HG02938 (cell line): ENCODE data around the gene TPCN2.

ENCODE experiments used
- ATAC-seq: cut with Tn5 transposase; IDR thresholded peaks from one replicate; pipeline ENCODE4 v1.9.1; 2021; ENCODE audit warnings: mild to moderate bottlenecking, moderate library complexity; ENCODE audit not compliant: unreplicated experiment

The TPCN2 gene

DNA sequence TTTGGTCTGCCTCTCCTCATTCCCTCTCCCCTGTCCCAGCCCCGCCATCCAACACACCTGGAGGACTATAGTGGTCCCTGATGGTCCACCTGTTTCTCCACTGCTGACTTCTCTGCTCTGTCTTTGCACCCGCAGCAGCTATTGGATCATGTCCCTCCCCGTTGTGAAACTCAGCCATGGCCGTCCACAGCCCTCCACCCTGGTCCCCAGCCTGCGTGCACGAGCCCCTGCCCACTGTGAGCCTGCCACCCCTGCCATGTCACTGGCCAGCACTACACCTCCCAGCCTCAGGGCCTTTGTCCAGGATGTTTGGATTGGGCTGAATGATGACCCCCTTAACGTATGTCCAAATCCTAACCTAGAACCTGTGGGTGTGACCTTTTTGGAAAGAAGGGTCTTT lies 59.3 kb downstream of the TPCN2 start:
- no peak for ATAC-seq

DNA sequence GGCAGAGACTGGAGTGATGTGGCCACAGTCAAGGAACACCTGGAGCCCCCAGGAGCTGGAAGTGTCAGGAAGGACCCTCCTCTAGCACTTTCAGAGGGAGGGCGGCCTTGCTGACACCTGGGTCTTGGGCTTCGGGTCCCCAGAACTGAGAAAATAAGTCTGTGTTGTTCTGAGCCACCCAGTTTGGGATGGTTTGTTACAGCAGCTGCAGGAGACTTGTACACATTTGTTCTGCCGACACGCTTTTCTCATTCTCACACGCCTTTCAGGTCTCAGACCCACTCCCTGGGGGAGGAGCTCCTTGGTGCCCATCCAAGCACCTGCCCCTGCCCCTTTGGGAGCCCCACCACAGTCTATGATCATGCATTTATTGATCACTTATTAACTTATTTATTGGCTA lies 59.8 kb downstream of the TPCN2 start:
- ATAC-seq: no peak

DNA sequence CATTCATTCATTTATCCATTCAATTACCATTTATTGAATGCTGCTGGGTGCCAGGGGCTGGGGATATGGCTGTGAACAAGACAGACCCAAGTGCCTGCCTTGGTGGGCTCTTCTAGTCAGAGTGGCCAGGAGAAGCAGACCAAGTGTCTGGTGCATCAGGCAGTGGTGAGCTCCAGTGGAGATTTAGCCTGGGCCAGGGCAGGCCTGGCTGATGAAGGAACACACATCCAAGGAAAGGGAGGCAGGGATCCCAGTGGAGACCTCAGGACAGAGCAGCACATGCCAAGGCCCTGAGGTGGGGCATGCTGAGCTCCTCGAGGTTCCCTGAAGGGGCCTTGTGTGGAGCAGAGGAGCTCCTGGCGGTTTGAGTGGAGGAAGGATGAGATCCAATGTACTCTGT lies 60.4 kb downstream of the TPCN2 start:
- no peak for ATAC-seq

DNA sequence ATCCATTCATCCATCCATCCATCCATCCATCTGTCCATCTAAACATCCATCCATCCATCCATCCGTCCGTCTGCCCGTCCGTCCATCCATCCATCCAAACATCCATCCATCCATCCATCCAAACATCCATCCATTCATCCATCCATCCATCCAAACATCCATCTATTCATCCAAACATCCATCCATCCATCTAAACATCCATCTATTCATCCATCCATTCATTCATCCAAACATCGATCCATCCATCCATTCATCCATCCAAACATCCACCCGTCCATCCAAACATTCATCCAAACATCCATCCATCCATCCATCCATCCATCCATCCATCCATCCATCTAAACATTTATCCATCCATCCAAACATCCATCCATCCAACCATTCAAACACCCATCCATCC lies 61.7 kb downstream of the TPCN2 start:
- ATAC-seq: no peak

DNA sequence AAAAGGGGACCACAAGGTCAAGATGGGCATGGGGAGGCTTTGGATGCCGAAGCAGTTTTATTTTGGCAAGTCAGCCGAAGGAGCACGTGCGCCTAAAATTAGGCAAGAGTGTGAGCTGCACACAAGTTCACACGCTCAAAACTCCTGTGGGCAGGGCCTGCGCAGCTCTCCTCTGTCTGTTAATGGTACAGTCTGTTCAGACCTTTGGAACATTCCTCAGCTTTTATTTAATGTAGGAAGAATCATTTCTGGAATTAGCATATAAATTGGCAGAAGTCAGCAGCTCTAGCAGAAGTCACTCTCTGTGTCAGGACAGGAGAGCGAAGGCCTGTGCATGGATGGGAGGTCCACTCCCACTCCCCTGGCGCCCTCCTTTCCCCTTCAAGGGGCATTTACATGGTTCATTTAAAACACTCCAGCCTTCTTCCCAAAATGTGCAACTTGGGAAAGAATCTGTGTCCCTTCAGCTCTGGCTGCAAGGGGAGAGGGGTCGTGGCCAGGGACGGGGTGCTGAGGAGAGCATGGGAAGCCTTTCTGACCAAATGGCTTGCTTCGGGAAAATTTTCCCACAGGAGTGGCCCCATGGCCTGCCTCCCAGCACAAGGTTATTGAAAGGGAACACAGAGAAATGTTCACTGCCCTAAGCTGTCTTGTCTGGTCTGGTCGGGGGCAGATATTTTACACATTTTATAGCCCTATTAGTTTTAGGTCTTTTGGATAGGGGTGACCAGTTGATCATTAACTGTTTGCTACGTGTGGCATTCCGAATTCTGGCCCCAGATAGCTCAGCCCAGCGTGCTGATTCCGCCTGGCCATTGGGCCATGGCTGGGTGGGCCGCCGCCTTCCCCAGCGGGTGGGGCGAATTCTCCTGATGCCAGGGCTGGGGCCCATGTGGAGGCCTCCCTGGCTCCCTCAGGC lies 63.2 kb downstream of the TPCN2 start:
- ATAC-seq: no peak

DNA sequence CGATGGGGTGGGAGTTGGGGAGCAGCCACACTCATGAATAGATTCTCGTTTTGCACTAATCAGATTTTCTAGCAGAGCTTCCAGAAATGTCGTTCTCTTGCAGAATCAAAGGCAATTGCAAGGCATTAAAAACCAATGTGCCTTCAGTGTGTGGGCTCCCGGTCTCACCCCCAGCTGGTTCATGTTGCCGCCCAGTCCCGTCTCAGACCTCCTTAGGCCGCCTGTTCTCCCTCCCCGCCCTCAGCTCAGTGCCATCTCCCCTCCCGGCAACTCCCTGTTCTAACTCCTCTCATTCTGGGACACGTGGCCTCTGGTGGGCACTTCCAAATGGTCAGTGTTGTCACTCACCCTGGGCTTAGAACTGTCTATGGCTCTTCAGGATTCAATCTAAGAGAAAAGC lies 64.5 kb downstream of the TPCN2 start:
- no peak for ATAC-seq

DNA sequence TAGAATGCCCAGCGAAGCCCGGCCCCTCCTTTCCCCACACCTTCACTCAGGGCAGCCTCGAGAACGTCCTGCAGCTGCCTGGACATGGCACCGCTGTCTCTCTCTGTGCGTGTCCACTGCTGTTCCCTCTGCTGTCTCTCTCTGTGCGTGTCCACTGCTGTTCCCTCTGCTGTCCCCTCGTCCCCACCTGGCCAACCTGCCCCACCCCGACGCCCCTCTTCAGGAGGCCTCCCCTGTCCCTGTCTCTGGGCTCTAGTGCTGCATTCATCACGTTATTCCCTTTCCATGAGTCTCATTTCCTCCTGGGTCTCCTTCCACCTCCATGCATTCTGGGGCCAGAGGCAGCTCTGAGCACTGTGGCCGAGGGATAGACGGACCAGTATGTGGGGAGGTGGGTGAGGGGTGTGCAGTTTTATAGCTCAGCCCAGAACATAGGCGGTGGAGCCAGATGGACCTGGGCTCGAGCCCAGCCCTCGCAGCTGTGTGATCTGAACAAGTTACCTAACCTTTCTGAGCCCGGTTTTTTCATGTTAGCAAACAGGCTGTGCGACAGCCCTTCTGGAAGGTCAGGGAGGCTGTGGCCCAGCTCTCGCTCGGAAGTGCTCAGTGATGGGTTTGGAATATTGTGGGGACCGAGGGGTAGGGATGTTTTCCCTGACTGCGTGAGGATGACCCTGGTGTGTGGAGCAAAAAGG lies 65.1 kb downstream of the TPCN2 start:
- no peak for ATAC-seq

DNA sequence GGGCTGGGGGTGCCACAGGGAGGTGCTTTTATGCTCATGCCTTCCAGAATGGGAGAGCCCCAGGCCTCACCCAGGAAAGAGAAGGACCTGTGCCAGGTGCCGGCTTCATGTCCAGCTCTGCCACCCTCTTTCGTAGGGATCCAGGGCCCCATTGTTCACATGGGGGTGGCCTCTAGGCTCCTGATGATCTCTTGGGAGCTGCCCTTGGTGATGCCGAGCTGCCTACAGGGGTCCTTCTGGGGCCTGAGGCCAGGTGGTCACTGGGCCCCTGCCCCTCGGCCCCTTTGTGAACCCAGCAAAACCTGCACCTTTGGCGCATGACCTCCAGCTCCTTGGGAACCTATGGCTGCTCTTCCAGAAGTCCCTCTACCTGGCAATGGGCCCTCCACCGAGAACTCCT lies 65.6 kb downstream of the TPCN2 start:
- ATAC-seq: no peak

DNA sequence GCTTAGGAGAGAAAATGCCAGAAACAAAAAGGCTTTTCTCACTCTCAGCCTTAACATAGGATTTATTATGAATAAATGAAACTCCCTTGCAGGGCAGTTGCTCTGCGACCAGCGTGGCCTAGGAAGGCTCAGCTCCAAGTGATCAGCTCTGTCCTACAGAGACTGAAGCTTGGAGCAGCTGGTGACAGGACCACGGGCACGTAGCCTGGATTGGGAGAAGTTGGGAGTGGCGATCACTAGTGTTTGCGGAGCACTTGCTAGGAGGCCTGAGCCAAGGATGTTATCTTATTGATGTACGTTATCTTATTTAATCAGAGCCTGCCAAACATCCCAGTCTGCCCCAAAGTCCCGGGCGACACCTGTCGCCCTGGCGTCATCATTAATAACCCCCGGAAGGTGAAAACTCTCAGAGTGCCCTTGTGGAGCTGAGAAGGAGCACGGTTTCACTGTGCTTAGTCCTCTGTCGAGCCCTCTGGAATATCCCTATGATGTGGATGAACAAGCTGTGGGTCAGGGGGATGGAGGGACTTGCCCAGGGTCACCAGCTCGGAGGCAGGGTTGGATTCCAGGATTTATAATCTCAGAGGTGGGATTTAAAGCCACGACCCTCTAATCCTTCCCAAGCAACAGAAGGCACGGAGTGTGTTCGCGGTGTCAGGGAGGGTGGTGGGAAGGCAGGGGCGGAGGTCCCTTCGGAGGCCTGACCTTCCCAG lies 66.2 kb downstream of the TPCN2 start:
- no peak for ATAC-seq

DNA sequence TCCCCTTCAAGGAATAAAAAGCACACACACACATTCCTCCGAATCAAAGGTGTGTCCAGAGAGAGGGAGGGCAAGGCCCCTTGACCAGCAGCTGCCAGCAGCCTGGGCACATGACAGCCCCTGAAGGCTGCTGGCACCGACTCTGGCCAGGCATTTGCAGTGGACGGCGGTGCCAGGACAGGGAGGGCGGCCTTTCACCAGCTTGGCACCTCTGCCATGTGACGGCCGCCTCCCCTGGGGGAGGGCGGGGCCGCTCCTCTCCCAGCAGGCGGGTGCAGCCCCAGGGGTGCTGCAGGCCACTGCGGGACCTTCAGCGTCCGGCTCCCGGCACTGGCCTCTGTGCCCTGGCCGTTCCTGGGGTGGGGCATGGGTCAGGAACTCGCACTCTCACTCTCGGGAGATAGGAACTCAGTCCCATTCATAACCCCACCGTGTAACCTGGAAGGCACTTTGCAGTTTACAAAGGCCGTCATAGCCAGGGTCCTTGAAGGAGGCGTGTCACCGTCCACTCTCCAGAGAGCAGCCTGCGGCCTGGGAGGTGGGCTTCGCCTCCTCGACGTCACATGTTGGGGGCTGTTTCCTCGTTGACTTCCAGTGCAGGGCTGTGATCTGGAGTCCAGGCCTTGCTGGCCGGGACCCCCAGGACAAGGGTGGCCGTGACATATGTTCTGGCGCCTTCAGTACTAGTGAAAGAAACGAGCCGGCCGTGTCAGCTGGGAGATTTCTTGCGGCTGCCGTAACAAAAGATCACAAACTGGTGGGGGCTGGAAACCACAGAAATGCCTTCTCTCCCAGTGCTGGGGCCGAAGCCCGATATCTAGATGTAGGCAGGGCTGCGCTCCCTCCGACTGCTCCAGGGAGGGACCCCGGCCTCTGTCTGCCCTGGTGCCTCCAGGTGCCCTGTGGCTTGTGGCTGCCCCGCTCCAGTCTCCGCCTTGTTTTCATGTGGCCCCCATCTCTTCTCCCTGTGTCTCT lies 67.1 kb downstream of the TPCN2 start:
- ATAC-seq: no peak

DNA sequence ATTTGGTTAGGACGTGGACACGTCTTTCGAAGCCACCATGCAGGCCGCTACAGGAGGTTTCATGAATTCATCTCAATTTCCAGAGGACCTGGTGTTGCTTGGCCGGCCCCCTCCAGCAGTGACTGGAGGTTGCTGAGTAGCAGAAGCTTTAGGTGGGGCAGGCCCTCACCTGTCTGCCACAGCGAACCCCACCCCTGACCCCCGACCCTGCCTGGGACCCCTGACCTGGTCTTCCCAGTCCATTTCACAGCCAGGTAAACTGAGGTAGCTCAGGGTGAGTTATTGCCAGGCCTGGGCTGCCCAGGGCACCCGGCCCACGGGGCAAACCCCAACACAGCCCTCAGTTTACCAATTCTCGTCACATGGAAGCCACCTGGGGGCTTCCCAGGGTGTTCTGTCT lies 67.9 kb downstream of the TPCN2 start:
- ATAC-seq: no peak

DNA sequence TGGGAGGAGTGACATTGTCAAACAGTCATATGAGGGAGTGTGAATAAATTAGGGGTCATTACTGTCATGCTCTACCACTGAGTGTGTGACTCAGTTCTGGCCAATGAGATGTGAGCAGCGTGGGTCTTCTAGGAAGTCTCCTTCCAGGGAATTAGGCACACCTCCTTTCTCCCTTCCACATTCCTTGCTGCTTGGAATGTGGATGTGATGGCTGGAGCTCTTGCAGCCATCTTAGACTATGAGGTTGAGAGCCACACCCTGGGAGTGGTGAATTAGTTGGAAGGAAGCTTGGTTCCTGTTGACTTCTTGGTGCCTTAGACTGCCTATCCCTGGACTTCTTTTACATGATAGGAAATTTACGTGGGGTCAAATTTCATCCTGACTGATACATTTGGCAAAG lies 70.5 kb downstream of the TPCN2 start:
- no peak for ATAC-seq

DNA sequence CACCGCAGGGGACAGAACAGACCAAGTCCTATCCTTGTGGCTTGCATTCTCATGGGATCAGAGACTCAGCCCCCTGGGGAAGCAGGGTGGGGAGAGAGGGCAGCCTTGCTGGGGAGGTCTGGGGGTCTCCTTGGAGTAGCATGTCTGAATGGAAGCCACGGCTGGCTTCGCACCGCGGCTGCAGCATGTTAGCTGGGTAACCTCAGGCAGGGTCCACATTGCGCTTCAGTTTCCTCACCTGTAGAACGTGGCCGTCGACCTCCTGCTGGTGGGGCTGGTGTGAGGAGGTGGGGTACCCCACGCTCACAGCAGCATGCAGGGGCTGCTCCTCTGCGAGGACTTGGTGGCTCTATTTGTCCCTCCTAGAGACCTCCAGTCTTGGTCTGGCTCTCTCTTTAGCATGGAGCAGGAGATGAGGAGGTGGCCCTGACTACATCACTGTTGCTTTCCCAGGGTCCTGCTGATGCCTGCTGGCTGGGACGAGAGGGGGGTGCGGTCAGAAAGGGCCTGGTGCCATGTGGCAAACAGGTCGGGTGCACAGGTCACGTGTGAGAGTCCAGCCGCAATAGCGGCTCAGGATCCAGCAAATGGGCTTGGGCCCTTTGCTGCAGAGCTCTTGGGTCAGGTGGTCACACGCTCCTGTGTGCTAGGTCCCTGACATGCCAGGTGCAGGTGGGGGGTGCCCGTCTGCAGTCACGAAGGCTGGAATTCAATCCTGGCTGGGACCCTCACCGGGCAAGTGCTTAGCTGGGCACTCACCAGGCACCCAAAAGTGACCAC lies 71.6 kb downstream of the TPCN2 start:
- no peak for ATAC-seq

DNA sequence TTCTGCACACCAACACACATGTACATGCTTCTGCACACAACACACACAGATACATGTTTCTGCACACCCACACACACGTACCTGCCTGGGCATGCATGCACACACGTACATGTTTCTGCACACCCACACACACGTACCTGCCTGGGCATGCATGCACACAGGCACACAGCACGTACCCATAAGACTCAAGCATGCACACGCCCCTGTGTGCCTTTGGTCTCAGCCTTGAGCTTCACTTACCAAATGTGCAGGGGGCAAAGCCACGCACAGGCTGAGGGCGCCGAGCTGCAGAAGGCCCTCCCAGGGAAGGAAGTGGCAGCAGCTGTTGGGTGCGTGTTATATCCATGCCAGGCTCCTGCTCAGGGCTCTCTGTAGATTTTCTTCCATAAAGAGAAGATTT lies 72.3 kb downstream of the TPCN2 start:
- ATAC-seq: no peak

DNA sequence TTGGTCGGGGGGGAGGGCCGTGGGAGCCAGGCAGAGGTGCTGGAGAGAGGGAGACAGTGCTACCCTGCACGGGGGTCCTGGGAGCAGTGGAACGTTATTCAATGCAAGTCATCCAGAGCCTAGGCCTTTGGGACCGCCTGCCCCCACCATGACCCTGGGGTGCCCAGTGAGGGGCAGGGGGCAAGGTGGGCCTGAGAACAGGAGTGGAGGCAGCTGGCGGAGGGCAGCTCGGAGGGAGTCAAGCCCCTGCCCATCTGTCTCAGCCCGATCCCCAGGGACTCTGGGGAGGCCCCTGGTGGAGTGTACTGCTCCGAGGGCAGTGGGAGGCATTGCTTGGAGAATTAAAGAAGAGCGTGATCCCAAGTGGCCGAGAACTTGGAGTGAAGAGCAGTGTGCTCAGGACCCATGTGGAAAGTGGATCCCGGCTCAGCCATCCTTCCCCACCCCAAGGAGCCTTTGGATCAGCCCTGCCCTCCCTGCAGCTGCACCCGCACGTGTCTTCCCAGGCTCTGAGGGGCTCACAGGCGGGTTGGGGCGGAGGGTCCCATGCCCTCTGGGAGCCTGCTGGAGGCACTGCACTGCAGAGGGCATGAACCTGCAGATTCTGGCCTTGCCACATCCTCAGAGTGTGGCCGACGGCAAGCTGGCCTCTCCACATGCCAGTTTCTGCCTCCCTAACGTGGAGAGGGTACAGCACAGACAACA lies 73.0 kb downstream of the TPCN2 start:
- no peak for ATAC-seq

DNA sequence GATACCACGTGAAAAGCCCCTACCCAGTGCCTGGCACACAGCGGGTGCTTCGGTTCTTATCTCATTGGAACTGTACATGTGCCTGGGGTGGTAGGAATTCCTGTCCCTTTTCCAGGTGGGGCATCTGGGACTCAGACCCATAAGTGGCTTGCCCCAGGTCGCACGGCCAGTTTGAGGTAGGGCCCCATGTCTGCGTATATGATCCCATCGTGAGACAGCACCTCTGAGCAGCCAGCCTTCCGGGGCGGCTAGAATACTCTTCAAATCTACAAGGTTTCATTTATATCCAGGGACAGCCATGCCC lies 73.5 kb downstream of the TPCN2 start:
- no peak for ATAC-seq

DNA sequence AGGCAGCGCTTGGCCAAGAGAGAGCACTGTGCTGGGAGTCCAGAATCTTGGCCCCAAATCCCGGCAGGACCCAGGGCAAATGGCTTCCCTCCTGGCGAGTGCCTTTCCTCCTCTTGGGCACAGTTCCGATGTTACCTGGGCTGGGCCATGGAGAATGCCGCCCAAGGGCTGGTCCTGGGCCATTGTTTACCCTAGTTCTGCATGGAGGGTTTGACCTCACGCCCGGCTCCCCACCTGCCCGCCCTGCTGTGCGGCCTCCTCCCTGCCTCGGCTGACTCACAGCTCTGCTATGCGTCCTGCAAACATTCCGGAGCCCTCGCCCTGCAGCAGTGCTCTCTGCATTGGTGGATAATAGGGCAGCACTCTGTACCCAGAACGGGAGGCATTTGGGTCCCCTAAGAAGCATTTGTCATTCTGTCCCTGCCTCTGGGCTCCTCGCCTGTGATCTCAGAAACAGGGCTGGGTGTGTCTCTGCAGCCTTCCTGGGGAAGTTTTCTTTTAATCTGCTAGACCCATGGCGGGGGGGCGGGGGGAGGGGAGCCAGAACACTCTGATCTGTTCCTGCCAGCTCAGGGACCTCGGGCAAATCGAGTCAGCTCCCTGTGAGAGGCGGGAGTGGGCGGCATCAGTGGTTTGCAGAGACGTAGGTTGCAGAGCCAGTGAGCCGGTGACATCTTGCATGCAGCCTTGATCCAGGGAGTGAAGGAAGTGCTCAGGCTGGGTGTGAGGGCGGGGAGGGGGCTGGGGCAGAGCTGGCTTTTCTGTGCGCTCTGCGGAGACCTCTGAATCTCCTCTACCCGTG lies 74.1 kb downstream of the TPCN2 start:
- ATAC-seq: no peak
